Choroid plexus epithelial cell (primary cell): Measurements from ENCODE around the gene EVL.

Experiments
- DNase-seq: peaks from one replicate; pipeline ENCODE4 v3.0.0-alpha.2; 2010; ENCODE audit warnings: low read depth
- H3K4me3 ChIP-seq: 2 replicates; pipeline ENCODE4 v1.5.1; 2011; ENCODE audit warnings: low read depth, mild to moderate bottlenecking, control low read depth, low read length, moderate library complexity
- TF ChIP-seq, protein P1 (sequence below): conservative IDR thresholded peaks from 2 replicates; pipeline ENCODE4 v1.5.1; 2011; ENCODE audit warnings: low read depth, mild to moderate bottlenecking, control low read depth, inconsistent platforms, low read length, moderate library complexity

The EVL gene

DNA sequence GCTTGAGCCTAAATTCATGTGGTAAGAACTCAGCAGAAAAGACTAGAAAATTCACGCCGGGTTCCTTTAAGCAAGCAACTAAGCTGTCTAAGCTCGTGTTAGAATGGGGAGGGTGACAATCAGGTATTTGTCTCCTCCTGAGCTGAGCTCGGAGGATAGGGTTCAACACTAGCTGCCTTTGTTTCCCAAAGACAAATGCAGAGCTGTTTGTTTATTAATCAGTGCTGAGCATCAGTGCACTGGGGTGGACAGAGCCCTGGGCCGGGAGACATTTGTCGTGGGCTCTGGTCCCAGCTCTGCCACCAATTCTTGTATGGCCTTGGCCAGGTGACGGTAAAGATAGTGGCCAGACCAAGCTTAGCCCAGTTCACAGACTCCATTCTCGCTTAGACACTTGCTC lies 50.5 kb downstream of the EVL start:
- TF ChIP-seq, protein P1, sequence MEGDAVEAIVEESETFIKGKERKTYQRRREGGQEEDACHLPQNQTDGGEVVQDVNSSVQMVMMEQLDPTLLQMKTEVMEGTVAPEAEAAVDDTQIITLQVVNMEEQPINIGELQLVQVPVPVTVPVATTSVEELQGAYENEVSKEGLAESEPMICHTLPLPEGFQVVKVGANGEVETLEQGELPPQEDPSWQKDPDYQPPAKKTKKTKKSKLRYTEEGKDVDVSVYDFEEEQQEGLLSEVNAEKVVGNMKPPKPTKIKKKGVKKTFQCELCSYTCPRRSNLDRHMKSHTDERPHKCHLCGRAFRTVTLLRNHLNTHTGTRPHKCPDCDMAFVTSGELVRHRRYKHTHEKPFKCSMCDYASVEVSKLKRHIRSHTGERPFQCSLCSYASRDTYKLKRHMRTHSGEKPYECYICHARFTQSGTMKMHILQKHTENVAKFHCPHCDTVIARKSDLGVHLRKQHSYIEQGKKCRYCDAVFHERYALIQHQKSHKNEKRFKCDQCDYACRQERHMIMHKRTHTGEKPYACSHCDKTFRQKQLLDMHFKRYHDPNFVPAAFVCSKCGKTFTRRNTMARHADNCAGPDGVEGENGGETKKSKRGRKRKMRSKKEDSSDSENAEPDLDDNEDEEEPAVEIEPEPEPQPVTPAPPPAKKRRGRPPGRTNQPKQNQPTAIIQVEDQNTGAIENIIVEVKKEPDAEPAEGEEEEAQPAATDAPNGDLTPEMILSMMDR = no peak
- no peak for DNase-seq
- H3K4me3 ChIP-seq = no peak overlapping the region

DNA sequence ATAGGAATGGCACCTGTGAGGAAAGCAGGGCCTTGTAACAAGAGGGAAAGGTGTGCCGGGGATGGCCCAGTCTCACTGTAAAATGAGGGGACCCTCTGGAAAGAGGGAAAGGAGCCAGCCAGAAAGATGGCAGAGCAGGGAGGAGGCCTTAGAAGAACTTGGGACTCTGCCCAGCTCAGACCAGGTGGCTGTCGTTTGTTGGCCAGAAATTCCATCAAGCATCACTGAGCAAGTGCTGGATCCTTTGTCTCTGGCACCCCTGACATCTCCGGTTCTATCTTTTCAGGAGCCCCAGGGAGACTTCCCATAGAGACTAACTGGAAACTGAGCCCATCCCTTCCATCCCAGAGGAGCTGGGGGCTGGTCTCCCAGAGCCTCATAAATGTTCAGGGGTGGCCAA lies 50.9 kb downstream of the EVL start:
- no peak overlapping the region for H3K4me3 ChIP-seq
- no peak for DNase-seq
- TF ChIP-seq, protein P1 = no peak

DNA sequence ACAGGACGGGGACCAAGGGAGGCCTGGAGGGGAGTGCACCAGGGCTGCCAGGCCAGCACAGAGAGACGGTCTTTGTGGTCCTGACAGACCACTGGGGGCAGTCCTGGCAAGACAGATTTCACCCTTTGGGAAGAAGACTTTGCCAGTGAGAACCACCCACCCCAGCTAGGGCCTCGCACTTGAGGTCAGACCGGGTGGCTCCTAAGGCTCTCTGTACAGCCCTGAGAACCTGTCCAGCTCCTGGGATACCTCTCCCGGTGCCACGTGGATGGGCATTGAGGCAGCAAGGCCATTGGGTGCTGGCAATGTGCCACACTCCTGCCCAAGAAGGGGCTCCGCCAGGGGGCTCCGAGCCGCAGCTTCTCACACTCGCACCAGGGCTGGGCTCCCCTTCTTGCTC lies 51.8 kb downstream of the EVL start:
- TF ChIP-seq, protein P1 = no peak
- no peak for DNase-seq
- H3K4me3 ChIP-seq = no peak overlapping the region

DNA sequence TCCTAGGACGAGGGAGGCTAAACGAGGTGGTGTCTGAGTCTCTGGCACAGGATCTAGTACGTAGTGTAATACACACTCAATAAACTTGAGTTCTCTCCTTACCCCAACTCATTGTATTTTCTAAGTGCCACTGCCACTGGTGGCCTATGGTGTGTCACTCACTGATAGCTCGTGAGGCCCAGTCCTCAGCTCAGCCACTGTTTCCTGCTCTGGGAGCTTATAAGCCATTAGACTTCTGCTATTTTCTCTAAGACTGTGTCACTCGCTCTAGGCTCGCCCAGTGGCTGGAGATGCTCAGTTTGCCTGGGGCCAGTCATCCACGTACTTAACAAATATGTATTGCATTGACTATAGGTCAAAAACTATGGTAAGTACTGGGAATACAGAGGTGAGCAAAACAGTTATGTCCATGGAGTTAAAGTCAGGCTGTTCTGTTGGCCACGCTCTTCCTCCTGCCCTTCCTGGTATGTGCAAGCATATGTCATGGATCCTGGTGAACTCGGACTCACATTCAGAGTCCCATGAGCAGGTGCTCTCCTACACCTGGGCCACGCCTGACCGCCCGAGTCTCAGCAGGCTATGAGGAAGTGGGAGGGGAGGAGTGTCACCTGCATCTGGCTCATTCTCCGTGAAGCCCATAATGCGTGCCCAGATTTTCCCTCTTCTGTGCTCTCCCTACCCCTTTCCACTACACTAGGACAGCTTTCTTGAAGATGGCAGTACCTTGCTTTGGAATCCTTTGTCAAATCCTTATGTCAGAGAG lies 52.6 kb downstream of the EVL start:
- no peak for DNase-seq
- H3K4me3 ChIP-seq = no peak overlapping the region
- TF ChIP-seq, protein P1 = no peak

DNA sequence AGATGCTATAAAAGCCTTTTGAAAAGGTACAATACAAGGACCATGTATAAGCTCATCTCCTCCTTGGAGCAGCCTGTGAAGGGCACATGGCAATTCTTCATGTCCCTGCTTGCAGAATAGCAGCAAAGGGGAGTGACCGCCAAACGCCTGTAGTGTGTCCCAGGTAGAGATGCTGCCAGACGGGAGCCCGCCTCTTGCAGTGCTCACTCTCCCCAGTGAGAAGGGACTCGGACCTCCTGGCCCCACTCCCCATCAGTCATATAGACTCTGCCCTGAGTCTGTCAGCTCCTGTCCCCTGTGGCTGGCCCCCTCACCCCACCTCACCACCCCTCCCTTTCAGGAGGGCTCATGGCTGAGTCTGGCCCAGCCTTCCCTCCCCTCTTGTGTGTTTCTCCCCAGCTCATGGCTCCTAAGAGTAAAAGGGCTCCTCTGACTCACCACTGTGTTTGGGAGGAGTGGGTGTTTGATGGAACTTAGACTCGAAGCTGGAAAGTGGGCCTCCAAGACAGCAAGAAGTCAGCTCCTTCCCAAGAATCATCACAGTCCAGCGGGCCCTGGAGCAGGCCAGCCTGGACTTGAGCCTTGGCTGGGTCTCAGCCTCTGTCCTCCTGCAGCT lies 53.3 kb downstream of the EVL start:
- no peak overlapping the region for H3K4me3 ChIP-seq
- TF ChIP-seq, protein P1 = no peak
- no peak for DNase-seq

DNA sequence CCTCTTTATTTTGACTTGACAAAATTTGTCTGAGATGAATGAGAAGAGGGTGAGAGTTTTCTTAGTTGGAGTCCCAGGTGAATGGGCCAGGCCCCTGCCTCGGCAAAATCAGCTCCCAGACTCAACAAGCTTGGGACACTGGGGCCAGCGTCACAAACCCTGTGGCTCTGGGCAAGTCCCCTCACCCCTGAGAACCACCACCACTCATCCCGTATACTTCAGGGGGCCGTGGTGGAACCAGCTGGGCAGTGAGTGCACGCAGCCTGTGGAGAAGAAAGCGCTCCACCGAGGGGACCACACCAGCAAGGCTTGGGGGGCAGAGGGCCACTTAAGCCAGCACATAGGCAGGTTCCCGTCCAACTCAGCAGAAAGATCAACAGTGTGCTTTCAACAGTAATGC lies 54.0 kb downstream of the EVL start:
- no peak overlapping the region for H3K4me3 ChIP-seq
- TF ChIP-seq, protein P1 = no peak
- DNase-seq = no peak
